OCI-LY3 (cell line): ENCODE measurements around the gene SP100.
"Not testable (repeated sequence)": the region's sequence is repeated elsewhere in the genome, so short reads cannot be mapped to it uniquely, and the experiment has no call there.

ENCODE experiments used
- H2AFZ ChIP-seq: fragments of 200-600, 300-600 bp; shearing (Covaris generic); 2 replicates; pipeline ENCODE4 v1.6.0; 2014; ENCODE audit warnings: antibody characterized with exemption, low read depth, low read length
- H3K27ac ChIP-seq: fragments of 200-600, 300-600 bp; sonication (generic); 2 replicates; pipeline ENCODE4 v1.5.1; 2014; ENCODE audit warnings: mild to moderate bottlenecking, low read length, moderate library complexity, mixed read lengths
- H3K27me3 ChIP-seq: fragments of 200-600, 300-600 bp; sonication (generic); 2 replicates; pipeline ENCODE4 v1.6.1; 2014; ENCODE audit warnings: low read depth, low read length, mixed read lengths
- H3K36me3 ChIP-seq: fragments of 200-600, 300-600 bp; sonication (generic); replicated peaks from 2 replicates; pipeline ENCODE3; 2014; ENCODE audit warnings: low read depth, low read length, mixed read lengths
- H3K4me1 ChIP-seq: fragments of 300-600, 200-600 bp; sonication (generic); 2 replicates; pipeline ENCODE4 v1.6.1; 2014; ENCODE audit warnings: low read length, mixed read lengths
- H3K4me2 ChIP-seq: fragments of 200-600, 300-600 bp; sonication (generic); 2 replicates; pipeline ENCODE4 v1.6.1; 2014; ENCODE audit warnings: low read length, mixed read lengths
- H3K4me3 ChIP-seq: fragments of 300-600, 200-600 bp; sonication (generic); 2 replicates; pipeline ENCODE4 v1.5.1; 2014; ENCODE audit warnings: antibody characterized with exemption, mild to moderate bottlenecking, low read length, moderate library complexity
- H3K79me2 ChIP-seq: fragments of 300-600, 200-600 bp; shearing (Covaris generic); 2 replicates; pipeline ENCODE4 v1.6.1; 2014; ENCODE audit warnings: mild to moderate bottlenecking, low read length, mixed read lengths
- H3K9ac ChIP-seq: fragments of 300-600, 200-600 bp; shearing (Covaris generic); 2 replicates; pipeline ENCODE4 v1.6.0; 2014; ENCODE audit warnings: mild to moderate bottlenecking, low read length, moderate library complexity
- H3K9me3 ChIP-seq: fragments of 200-600, 300-600 bp; shearing (Covaris generic); 2 replicates; pipeline ENCODE4 v1.6.1; 2014; ENCODE audit warnings: low read length, mixed read lengths; ENCODE audit not compliant: insufficient read depth
- H4K20me1 ChIP-seq: fragments of 200-600, 300-600 bp; sonication (generic); 2 replicates; pipeline ENCODE4 v1.6.1; 2016; ENCODE audit warnings: low read length, mixed read lengths; ENCODE audit not compliant: insufficient read depth
- CTCF ChIP-seq: fragments of 200-600, 300-600 bp; sonication (generic); IDR thresholded peaks from 2 replicates; pipeline ENCODE4 v1.5.1; 2014; ENCODE audit warnings: antibody characterized with exemption, low read length, low read depth
- EZH2phosphoT487 ChIP-seq: fragments of 200-600 bp; shearing (Covaris generic); IDR thresholded peaks from 2 replicates; pipeline ENCODE4 v1.6.1; 2018; ENCODE audit warnings: antibody characterized with exemption, mixed run types, low read depth

The SP100 gene

GRCh38 chr2:230429513-230429912, 13.5 kb downstream of the SP100 start:
- Histone ChIP-seq H3K9ac (no peak overlapping the region), H3K36me3 (peaks cover 71% of the 10 kb centered on the region), H3K9me3 (peaks cover 8% of the 10 kb centered on the region; the same call in 1 of the 2 replicates), H3K4me3 (no peak overlapping the region), H3K27ac (no peak overlapping the region), H2AFZ (no peak overlapping the region), H3K27me3 (no peaks in the 10 kb centered on the region), H3K4me2 (no peak overlapping the region), H4K20me1 (peaks cover 42% of the 10 kb centered on the region), H3K79me2 (peaks cover 94% of the 10 kb centered on the region), H3K4me1 (peaks cover 11% of the 10 kb centered on the region)
- TF ChIP-seq EZH2phosphoT487 (no peak), CTCF (no peak)

DNA sequence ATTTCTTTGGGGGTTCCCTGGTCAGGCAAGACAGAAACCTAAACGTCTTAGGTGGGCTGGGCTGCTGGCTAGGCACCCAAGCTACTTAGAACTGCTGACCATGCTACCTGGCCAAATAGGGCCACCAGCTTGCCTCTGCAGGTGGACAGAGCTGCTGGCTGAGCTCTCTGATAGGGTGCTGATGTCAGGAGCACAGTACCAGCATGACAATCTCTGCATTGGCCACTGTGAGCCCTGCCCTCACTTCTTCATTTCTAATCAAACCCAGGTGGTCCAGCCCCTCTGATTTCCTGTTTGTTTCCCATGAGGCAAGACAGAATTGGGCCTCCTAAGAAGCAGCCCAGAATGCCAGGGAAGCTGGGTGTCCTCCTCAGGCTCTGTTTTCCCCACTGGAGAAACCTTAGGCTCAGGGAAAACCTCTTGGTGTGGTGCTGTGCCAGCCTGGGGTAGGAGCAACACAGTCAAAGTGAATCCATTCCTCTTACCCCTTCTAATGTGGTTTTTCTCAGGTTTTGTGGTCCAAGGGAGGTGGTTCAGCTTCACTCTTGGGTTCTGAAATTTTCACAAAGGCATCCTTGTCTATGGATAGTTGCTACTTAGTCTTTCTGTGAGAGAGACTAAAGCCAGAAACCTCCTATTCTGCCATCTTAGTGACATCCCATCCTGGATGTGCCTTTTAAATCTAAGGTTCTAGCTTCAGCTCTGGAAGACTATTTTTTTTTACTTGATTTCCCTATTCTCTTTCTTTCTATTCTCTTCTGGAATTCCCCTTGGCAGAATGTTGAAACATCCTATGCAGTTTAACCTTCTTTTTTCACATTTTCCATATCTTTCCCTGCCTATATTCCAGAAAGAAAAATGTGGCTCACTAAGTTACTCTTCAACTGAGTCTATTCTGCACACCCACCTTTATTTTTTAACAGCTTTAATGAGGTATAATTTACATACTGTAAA, 15.2 kb downstream of the SP100 start:
- Histone ChIP-seq H3K9me3 (peaks cover 8% of the 10 kb centered on the region; the same call in 1 of the 2 replicates), H3K27me3 (no peaks in the 10 kb centered on the region), H3K27ac (no peak overlapping the region), H2AFZ (no peak overlapping the region), H3K4me3 (no peak overlapping the region), H3K79me2 (peaks cover 92% of the 10 kb centered on the region), H3K36me3 (peaks cover 65% of the 10 kb centered on the region), H3K9ac (no peak overlapping the region), H4K20me1 (peaks cover 28% of the 10 kb centered on the region), H3K4me2 (no peak overlapping the region), H3K4me1 (peaks cover 11% of the 10 kb centered on the region)
- TF ChIP-seq EZH2phosphoT487 (no peak), CTCF (no peak)

- peaks cover 20% of the 10 kb centered on the region for H4K20me1 ChIP-seq
- H3K4me1 ChIP-seq = peaks cover 18% of the 10 kb centered on the region
- no peak overlapping the region for H3K9ac ChIP-seq
- H3K79me2 ChIP-seq = peaks cover 88% of the 10 kb centered on the region
- no peak overlapping the region for H3K4me3 ChIP-seq
- no peak overlapping the region for H3K27ac ChIP-seq
- peaks cover 61% of the 10 kb centered on the region for H3K36me3 ChIP-seq
- no peak overlapping the region for H2AFZ ChIP-seq
- no peak for TF ChIP-seq CTCF
- no peak for TF ChIP-seq EZH2phosphoT487
- H3K27me3 ChIP-seq = no peaks in the 10 kb centered on the region
- H3K4me2 ChIP-seq = no peak overlapping the region
- peaks cover 2% of the 10 kb centered on the region; the same call in 1 of the 2 replicates for H3K9me3 ChIP-seq
Observed at GRCh38 chr2:230434677-230435324, 18.8 kb downstream of the SP100 start.

GRCh38 chr2:230435431-230435830, 19.4 kb downstream of the SP100 start:
- no peak for TF ChIP-seq EZH2phosphoT487
- no peak for TF ChIP-seq CTCF
- Histone ChIP-seq H3K79me2 (peaks cover 85% of the 10 kb centered on the region), H3K4me1 (peaks cover 20% of the 10 kb centered on the region), H3K9ac (no peak overlapping the region), H3K4me2 (no peak overlapping the region), H3K36me3 (peaks cover 56% of the 10 kb centered on the region), H3K9me3 (no peaks in the 10 kb centered on the region), H3K27me3 (no peaks in the 10 kb centered on the region), H3K27ac (no peak overlapping the region), H3K4me3 (no peak overlapping the region), H4K20me1 (peaks cover 14% of the 10 kb centered on the region), H2AFZ (no peak overlapping the region)

- not testable (repeated sequence) for H3K9ac ChIP-seq, H3K9me3 ChIP-seq, H3K4me3 ChIP-seq, H3K27me3 ChIP-seq, H4K20me1 ChIP-seq, H2AFZ ChIP-seq, H3K27ac ChIP-seq
- Histone ChIP-seq H3K79me2 (peaks cover 59% of the 10 kb centered on the region), H3K36me3 (peaks cover 42% of the 10 kb centered on the region), H3K4me2 (0 out of 2 replicates have a peak overlapping the region, but pooled peaks have one; percentile 61), H3K4me1 (peaks cover 15% of the 10 kb centered on the region)
Observed at GRCh38 chr2:230439121-230439520, 23.1 kb downstream of the SP100 start.
